Skeletal muscle cell (primary cell): ENCODE measurements around the gene BIRC7.
"Not testable (repeated sequence)": the region's sequence is repeated elsewhere in the genome, so short reads cannot be mapped to it uniquely, and the experiment has no call there.

Source experiments
- DNase-seq: peaks from one replicate; pipeline ENCODE4 v3.0.0-alpha.2; 2010; ENCODE audit warnings: low read depth
- H3K4me3 ChIP-seq: 2 replicates; pipeline ENCODE4 v1.5.1; 2011; ENCODE audit warnings: low read depth, mild to moderate bottlenecking, control low read depth, low read length, moderate library complexity

The BIRC7 gene

DNA sequence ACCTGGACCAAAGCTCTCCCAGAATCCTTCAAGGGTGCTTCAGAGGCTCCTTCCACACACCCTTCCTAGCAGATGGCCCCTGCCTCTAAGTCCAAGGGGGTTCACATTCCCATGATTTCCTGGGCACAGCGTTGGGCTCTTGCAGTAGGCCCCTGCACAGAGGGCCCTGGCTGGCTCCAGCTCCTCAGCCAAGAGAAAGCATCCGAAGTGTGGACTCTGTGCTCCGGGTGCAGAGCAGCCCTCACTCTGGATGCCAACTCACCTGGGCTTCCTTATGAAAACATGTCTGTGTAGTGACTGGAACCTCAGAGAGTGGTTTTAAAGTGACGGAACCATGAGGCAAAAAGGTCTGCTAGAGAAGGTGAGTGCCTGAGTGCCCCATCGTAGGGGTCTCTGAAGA lies 31.3 kb upstream of the BIRC7 start:
- DNase-seq: no peak
- no peak overlapping the region for H3K4me3 ChIP-seq

- no peak overlapping the region for H3K4me3 ChIP-seq
Measured at GRCh38 chr20:63205896-63206295, 29.8 kb upstream of the BIRC7 start.

DNA sequence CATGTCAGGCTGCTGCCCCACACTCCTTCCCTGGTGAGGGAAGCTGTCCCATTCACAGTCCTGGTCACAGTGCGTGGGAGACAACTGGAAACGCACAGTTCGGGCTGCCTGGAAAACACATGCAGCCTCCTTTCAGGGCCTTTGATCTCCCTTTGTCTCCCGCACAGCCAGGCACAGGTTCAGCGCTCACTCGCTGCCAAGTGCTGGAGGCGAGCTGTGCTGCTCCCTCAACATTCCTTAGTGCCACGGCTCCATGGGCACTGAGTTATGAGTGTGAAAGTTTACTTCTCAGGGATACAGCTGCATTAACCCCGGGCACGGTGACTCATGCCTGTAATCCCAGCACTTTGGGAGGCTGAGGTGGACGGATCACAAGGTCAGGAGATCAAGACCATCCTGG lies 28.8 kb upstream of the BIRC7 start:
- no peak for DNase-seq
- no peak overlapping the region for H3K4me3 ChIP-seq

More at GRCh38 chr20:63205896-63206295, 29.8 kb upstream of the BIRC7 start:
- DNase-seq: no peak

- DNase-seq: no peak
- no peak overlapping the region for H3K4me3 ChIP-seq
Measured at GRCh38 chr20:63208346-63208909, 27.3 kb upstream of the BIRC7 start.

- no peak for DNase-seq
- no peak overlapping the region for H3K4me3 ChIP-seq
Measured at GRCh38 chr20:63210011-63210605, 25.6 kb upstream of the BIRC7 start.

- no peak for DNase-seq
- no peak overlapping the region for H3K4me3 ChIP-seq
Measured at GRCh38 chr20:63212393-63212730, 23.3 kb upstream of the BIRC7 start.

- no peak for DNase-seq
Measured at GRCh38 chr20:63212792-63213191, 22.9 kb upstream of the BIRC7 start.

DNA sequence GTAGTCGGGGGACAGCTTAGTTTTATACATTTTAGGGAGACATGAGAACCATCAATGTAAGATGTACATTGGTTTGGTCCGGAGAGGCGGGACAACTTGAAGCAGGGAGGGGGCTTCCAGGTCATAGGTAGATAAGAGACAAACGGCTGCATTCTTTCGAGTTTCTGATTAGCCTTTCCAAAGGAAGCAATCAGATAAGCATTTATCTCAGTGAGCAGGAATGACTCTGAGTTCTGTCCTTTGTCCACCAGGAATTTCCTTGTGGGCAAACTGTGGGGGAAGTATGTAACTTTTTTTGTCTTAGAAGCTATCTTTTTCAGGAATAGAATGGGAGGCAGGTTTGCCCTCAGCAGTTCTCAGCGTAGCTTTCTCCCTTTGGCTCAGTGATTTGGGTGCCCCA lies 21.2 kb upstream of the BIRC7 start:
- DNase-seq: no peak
- no peak overlapping the region for H3K4me3 ChIP-seq

More at GRCh38 chr20:63212792-63213191, 22.9 kb upstream of the BIRC7 start:
- no peak overlapping the region for H3K4me3 ChIP-seq

DNA sequence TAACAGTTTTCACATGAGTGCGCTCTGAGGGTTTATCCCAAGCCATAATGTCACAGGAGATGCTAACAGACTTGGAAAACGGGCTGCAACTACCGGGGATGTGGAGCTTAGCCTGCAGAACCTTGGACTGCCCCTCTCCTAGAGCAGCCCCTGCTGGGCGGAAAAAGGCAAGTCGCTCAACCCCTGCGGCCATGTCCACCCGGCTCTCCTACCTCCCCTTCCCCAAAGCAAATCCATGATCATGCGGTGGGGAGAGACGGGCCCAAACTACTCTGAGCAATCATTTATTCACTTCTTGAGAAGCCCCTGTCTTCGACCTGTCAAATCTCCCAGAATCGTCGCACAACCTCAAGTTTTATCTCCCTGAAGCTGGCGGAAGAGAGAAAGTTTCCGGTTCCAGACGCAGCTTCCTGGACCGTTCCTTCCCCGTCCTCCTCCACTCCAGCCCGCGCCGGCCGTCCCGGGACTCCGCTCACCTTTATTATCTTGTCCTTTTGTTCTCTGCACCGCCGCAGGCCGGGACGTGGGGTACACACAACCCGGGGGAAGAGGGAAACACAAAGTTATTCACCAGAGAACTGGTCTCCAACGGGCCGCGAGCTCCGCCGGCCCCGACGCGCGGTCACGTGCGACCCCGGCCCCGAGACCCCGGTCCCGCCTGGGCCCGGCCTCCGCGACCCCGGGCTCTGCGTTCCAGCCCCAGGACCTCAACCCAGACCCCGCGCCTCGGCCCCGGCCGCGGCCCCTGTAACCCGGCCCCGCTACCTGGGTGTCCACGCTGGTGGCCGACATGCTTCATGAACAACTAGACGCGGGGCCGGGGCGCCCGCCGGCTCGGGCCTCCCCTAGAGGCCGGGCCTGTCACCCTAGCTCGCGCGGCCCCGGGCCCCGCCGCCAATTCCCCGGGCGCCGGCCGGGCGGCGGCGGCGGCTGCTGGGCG lies 20.3 kb upstream of the BIRC7 start:
- no peak for DNase-seq
- peak overlapping the region; percentile 81 for H3K4me3 ChIP-seq

GRCh38 chr20:63216041-63216848 lies 19.5 kb upstream of the BIRC7 start, which contains the start of gene YTHDF1:
Gene YTHDF1, minus strand, starts transcription at chr20:63216131. Its CDS starts 239 bp downstream, at chr20:63215892.
- peak within 1 kb of the TSS; percentile 81 for H3K4me3 ChIP-seq
- DNase-seq: peak; percentile 61

DNA sequence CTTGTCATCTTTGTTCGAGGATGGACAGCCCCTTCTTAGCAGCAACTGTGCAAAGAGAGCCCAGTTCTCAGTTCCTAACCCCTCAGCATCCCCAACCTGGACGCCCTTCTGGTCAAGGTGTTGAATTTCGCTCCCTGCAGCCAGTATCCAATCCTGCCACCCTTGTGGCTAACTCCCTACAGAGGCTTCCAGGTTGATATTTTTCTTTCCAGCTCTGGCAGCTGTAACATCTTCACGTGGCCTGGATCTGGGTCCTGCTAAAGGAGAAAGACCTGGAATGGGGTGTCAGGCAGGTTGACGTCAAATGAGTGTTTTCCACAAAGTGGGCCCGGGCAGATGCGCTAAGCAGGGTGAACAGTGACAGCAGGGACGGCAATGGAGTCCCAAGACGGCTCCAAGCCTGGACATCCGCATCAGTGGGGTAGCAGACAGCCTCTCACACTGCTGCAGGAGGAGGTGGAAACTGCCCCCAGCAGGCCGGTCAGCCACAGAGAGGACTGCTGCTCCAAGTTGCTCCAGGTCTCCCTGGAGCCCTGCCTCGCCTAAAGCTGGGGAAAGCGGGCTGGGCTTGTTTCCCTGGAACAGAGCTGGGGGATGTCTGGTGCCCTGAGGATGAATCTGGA lies 18.7 kb upstream of the BIRC7 start:
- DNase-seq: no peak
- H3K4me3 ChIP-seq: peak overlapping the region; percentile 81

GRCh38 chr20:63217706-63218105 lies 18.0 kb upstream of the BIRC7 start:
- no peak for DNase-seq

DNA sequence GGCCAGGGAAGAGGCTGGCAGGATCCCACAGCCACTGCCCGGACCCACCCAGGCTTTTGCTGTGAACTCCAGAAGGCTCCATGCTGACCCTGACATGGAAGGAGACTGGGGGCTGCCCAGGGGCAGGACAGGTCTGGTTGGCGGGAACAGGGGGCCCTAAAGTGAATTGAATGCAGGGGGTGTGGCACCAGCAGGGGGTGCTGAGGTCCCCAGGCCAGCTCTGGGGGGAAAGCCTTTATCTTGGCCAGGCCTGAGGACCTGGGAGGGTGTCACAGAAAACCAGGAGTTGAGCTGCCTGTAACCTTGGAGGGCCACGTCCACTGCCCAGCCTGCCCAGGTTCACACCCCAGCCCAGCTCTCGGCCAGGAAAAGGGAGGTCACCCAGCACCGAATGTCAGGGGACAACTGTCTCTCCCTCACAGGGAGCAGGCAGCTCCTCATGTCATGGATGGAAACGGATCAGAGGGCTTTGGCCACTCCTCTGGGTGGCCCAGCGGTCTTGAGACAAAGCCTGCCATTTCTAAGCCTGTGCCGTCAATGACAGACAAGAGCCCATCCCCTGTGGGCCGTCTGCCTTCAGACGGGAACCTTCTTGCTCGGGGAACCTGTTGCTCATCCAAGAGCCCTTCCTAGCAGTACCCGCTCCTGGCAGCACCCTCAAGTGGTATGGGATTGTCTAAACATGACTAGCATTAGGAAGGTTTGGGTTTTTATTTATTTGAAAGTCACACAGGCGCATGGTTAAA lies 16.8 kb upstream of the BIRC7 start:
- DNase-seq: no peak
- H3K4me3 ChIP-seq: no peak overlapping the region

More at GRCh38 chr20:63217706-63218105, 18.0 kb upstream of the BIRC7 start:
- no peak overlapping the region for H3K4me3 ChIP-seq

DNA sequence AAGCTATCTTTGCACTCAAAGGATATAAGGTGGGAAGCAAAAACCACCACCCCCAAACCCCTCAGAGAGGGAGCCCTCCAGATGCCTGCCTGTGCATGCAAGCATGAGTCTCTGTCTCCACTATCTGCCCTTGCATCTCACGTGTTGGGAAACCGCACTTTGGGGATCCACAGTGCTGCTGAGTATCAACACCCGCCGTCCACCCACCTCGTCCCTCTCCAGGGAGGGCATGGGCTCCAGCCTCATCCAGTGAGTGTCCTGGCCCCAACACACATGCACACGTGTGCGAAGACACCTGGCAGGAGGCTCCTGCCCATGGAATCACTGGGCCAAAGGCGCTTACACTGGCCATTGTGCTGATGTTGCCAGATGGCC lies 16.3 kb upstream of the BIRC7 start:
- DNase-seq: no peak
- H3K4me3 ChIP-seq: no peak overlapping the region

GRCh38 chr20:63219866-63220521 lies 15.7 kb upstream of the BIRC7 start:
- H3K4me3 ChIP-seq: no peak overlapping the region
- DNase-seq: no peak

GRCh38 chr20:63220696-63221399 lies 14.9 kb upstream of the BIRC7 start:
- no peak overlapping the region for H3K4me3 ChIP-seq
- no peak for DNase-seq

GRCh38 chr20:63221400-63222053 lies 14.2 kb upstream of the BIRC7 start:
- not testable (repeated sequence) for H3K4me3 ChIP-seq, DNase-seq
